ENCODE data around the gene TSR3. TPM values are rescaled to one million over a fixed set of nuclear protein-coding genes. Genes with fewer than 3 reads are reported as not detected.

Gene TSR3
- total RNA-seq, 4 donors from 2014 or later: 78.2 to 112 (median 106) TPM

DNA sequence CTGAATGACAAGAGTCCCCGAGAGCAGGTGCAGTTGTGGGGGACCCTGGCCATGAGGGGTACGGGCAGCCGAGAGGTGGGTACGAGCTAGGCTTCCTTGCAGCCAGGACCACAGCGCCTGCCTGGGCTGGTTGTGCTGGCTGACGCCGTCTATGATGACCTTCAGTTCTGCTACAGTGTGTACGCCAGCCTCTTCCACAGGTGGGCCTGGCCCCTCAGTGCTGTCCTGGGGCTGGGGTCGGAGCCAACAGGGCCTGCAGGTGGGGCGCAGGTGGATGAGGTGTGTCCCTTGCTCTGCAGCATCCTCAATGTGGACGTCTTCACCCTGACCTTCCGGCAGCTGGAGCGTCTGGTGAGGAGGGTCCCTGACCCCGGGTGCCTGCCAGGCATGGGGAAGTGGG, 7.2 kb downstream of the TSR3 start:
- DNase-seq (ENCODE audit: extremely low spot score): no peak
- intact Hi-C loops (cut with DNase I): no loop called here

DNA sequence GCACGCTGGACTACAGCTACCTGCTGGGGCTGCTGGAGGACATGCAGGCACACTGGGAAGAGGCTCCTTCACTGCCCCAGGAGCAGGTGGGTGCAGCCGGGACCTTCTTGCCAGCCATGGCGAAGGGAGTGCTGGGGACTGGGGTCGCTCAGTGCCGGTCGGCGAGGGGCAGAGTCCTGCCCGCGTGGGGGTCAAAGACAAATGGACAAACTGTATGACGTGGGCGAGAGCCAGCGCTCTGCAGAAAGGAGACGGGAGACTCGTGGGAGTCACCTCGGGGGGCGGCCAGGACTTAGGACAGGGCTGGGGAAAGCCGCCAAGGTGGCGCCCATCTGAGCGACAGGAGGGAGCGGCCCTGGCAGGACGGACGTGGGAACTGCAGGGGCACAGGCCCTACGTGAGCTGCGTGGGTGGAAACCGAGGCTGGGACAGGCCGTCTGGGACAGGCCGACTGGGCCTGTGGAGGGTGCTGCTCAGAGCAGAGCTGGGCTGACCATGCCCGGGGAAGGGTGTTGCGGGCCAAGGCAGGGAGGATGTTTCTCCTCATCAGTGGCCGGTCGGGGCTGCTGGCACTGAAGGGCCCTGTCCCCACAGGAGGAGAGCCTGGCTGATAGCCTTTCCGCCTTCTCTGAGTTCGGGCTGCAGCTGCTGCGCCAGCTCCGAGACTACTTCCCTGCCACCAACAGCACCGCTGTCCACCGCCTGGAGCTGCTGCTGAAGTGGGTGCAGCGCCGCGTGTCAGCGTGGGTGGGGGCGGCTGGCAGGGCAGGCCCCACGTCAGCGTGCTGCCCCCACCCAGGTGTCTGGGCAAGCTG, 8.0 kb downstream of the TSR3 start:
- peaks cover 0 to 29% (median 0%) of the 10 kb centered on the region in 4 donors for H3K27me3 ChIP-seq
- H3K9me3 ChIP-seq: no peaks in the 10 kb centered on the region
- peaks cover 6 to 19% (median 16%) of the 10 kb centered on the region in 4 donors for H3K4me1 ChIP-seq
- H3K4me3 ChIP-seq: peak overlapping the region in 3 of 4 donors; percentile 10 to 32 (median 20)
- peaks cover 5 to 16% (median 14%) of the 10 kb centered on the region in 4 donors for H3K36me3 ChIP-seq
- intact Hi-C loops (cut with DNase I): no loop called here
- no peak for DNase-seq (ENCODE audit: extremely low spot score)
- WGBS: 46% methylated on average over 26 of the region's 44 CpGs
- no peak overlapping the region for H3K27ac ChIP-seq (replicated peaks in 1 of 4)
- TF ChIP-seq POLR2AphosphoS5 (IDR thresholded peaks at IDR 0.05) (no peak), POLR2A (IDR thresholded peaks at IDR 0.05; ENCODE audit: low read depth) (no peak)

More for the DNA sequence above, 7.2 kb downstream of the TSR3 start:
- Histone ChIP-seq H3K9me3 (no peaks in the 10 kb centered on the region), H3K27me3 (peaks cover 0 to 20% (median 0%) of the 10 kb centered on the region in 4 donors), H3K4me1 (peaks cover 6 to 19% (median 16%) of the 10 kb centered on the region in 4 donors), H3K36me3 (peaks cover 11 to 25% (median 23%) of the 10 kb centered on the region in 4 donors), H3K4me3 (no peak overlapping the region), H3K27ac (replicated peaks in 1 of 4) (no peak overlapping the region)
- WGBS: 68% methylated on average over 8 of the region's 14 CpGs
- TF ChIP-seq CTCF (IDR thresholded peaks at IDR 0.05): no peak
- no peak for TF ChIP-seq POLR2AphosphoS5 (IDR thresholded peaks at IDR 0.05)
- no peak for TF ChIP-seq EP300 (IDR thresholded peaks at IDR 0.05)
- TF ChIP-seq POLR2A (IDR thresholded peaks at IDR 0.05; ENCODE audit: low read depth): no peak

DNA sequence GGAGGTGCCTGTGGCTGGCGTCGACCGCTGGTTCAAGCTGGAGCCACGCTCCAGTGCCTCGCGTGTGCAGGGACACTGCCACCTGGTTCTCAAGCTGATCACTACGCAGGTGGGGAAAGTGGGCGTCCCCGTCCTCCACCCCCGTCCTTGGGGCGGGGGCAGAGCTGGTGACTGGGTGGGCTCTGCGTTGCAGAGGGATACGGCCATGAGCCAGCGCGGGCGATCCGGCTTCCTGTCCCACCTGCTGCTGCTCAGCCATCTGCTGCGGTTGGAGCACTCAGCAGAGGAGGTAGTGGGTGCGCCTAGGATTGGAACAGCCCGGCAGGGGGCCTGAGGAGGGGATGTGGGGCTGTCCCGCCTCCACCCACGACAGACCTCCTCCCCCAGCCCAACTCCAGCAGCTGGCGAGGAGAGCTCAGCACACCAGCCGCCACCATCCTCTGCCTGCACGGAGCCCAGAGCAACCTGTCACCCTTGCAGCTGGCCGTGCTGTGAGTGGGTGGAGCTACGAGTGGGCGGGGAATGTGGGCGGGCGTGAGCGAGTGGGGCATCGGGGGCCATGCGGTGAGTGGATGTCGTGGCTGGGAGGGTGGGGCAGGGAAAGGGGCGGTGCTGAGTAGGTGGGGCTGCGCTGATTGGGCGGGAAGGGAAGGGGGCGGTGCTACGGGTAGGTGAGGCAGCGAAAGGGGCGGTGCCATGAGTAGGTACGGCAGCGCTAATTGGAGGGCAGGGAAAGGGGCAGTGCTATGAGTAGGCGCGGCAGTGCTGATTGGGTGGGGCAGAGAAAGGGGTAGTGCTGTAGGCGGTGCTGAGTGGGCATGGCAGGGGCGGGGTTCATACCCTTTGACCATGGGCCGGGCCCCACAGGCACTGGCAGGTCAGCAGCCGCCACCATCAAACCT, 8.9 kb downstream of the TSR3 start:
- peaks cover 0 to 36% (median 0%) of the 10 kb centered on the region in 4 donors for H3K27me3 ChIP-seq
- no peak overlapping the region for H3K27ac ChIP-seq (replicated peaks in 1 of 4)
- DNase-seq (ENCODE audit: extremely low spot score): peak; percentile 98
- peaks cover 0 to 8% (median 6%) of the 10 kb centered on the region in 4 donors for H3K36me3 ChIP-seq
- H3K9me3 ChIP-seq: no peaks in the 10 kb centered on the region
- TF ChIP-seq POLR2AphosphoS5 (IDR thresholded peaks at IDR 0.05): no peak
- no peak for TF ChIP-seq POLR2A (IDR thresholded peaks at IDR 0.05; ENCODE audit: low read depth)
- TF ChIP-seq EP300 (IDR thresholded peaks at IDR 0.05): no peak
- no peak for TF ChIP-seq CTCF (IDR thresholded peaks at IDR 0.05)
- 2% methylated on average over 23 of the region's 49 CpGs for WGBS
- peaks cover 6 to 19% (median 16%) of the 10 kb centered on the region in 4 donors for H3K4me1 ChIP-seq
- intact Hi-C loops (cut with DNase I): no loop called here
- H3K4me3 ChIP-seq: peak overlapping the region in 3 of 4 donors; percentile 10 to 32 (median 20)

DNA sequence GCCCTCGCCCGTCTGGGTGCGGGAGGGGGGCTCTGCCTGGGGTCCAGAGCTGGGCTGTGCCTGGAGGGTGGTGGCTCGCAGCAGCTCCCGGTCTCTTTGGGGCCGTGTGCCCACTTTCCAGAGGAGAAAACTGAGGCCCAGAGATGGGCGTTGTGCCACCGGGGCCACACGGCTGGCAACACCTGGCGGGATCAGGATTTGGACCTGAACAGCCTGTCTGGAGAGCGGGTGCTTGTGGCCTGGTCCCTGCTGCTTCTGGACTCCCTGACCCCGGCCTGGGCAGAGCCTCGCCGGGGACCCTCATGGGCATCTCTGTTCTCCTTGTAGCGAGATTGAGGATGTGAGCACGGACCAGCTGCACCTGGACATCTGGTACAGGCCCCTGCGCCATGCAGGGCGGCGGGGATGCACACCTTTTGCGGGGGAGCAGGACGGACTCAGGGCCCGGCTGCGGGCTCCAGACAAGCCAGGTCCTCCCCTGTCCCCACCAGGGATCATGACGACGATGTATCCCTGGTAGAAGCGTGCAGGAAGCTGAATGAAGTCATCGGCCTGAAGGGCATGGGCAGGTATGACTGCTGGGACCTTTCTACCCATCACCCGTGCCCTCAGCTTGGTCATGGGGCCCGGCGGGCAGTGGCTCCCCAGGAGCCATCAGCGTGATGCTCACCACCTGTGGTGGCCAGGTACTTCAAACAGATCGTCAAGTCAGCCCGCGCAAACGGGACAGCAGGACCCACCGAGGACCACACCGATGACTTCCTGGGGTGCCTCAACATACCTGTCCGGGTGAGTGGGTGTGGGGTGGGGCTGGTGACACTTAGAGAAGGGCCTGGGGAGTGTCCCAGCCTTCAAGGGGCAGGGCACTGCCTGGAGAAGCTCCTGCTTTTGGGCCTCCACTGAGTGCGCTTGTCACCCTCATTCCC, 9.9 kb downstream of the TSR3 start:
- H3K27ac ChIP-seq (replicated peaks in 1 of 4): no peak overlapping the region
- peaks cover 6 to 19% (median 16%) of the 10 kb centered on the region in 4 donors for H3K4me1 ChIP-seq
- no peak for DNase-seq (ENCODE audit: extremely low spot score)
- no peak overlapping the region for H3K4me3 ChIP-seq
- WGBS: 82% methylated on average over 13 of the region's 39 CpGs
- no peaks in the 10 kb centered on the region for H3K9me3 ChIP-seq
- TF ChIP-seq POLR2AphosphoS5 (IDR thresholded peaks at IDR 0.05): no peak
- no peak for TF ChIP-seq EP300 (IDR thresholded peaks at IDR 0.05)
- TF ChIP-seq CTCF (IDR thresholded peaks at IDR 0.05): no peak
- no peak for TF ChIP-seq POLR2A (IDR thresholded peaks at IDR 0.05; ENCODE audit: low read depth)
- peaks cover 0 to 3% (median 0%) of the 10 kb centered on the region in 4 donors for H3K36me3 ChIP-seq
- peaks cover 0 to 45% (median 0%) of the 10 kb centered on the region in 4 donors for H3K27me3 ChIP-seq
- intact Hi-C loops (cut with DNase I): no loop called here
